Measurements from ENCODE around the gene RABGAP1L.
"Not testable (repeated sequence)": the region's sequence is repeated elsewhere in the genome, so short reads cannot be mapped to it uniquely, and the experiment has no call there.

The RABGAP1L gene

GRCh38 chr1:174663358-174663757 lies 504.0 kb downstream of the RABGAP1L start:
- no peak for DNase-seq (ENCODE audit: low read depth)

- DNase-seq (ENCODE audit: low read depth) = no peak
Observed at GRCh38 chr1:174666248-174666647, 506.9 kb downstream of the RABGAP1L start.

- DNase-seq (ENCODE audit: low read depth) = no peak
Observed at GRCh38 chr1:174671826-174672225, 512.5 kb downstream of the RABGAP1L start.

GRCh38 chr1:174676856-174677255 lies 517.5 kb downstream of the RABGAP1L start:
- DNase-seq (ENCODE audit: low read depth) = no peak

- DNase-seq (ENCODE audit: low read depth) = no peak
Observed at GRCh38 chr1:174678657-174679056, 519.3 kb downstream of the RABGAP1L start.

- no peak for DNase-seq (ENCODE audit: low read depth)
Observed at GRCh38 chr1:174680101-174680500, 520.8 kb downstream of the RABGAP1L start.

- no peak for DNase-seq (ENCODE audit: low read depth)
Observed at GRCh38 chr1:174682419-174683008, 523.2 kb downstream of the RABGAP1L start.

GRCh38 chr1:174686213-174686612 lies 526.9 kb downstream of the RABGAP1L start:
- DNase-seq (ENCODE audit: low read depth) = no peak

- no peak for DNase-seq (ENCODE audit: low read depth)
Observed at GRCh38 chr1:174689524-174689923, 530.2 kb downstream of the RABGAP1L start.

- DNase-seq (ENCODE audit: low read depth) = no peak
Observed at GRCh38 chr1:174690266-174690665, 530.9 kb downstream of the RABGAP1L start.

- no peak for DNase-seq (ENCODE audit: low read depth)
Observed at GRCh38 chr1:174692313-174692712, 533.0 kb downstream of the RABGAP1L start.

GRCh38 chr1:174693085-174693484 lies 533.8 kb downstream of the RABGAP1L start:
- DNase-seq (ENCODE audit: low read depth) = no peak

GRCh38 chr1:174693539-174693938 lies 534.2 kb downstream of the RABGAP1L start:
- DNase-seq (ENCODE audit: low read depth) = not testable (repeated sequence)

- no peak for DNase-seq (ENCODE audit: low read depth)
Observed at GRCh38 chr1:174696026-174696821, 536.9 kb downstream of the RABGAP1L start.

GRCh38 chr1:174700314-174700713 lies 541.0 kb downstream of the RABGAP1L start:
- no peak for DNase-seq (ENCODE audit: low read depth)

- DNase-seq (ENCODE audit: low read depth) = no peak
Observed at GRCh38 chr1:174700775-174701174, 541.5 kb downstream of the RABGAP1L start.

GRCh38 chr1:174701565-174701964 lies 542.2 kb downstream of the RABGAP1L start:
- DNase-seq (ENCODE audit: low read depth) = no peak

- no peak for DNase-seq (ENCODE audit: low read depth)
Observed at GRCh38 chr1:174702011-174702410, 542.7 kb downstream of the RABGAP1L start.

- DNase-seq (ENCODE audit: low read depth) = no peak
Observed at GRCh38 chr1:174703309-174703708, 544.0 kb downstream of the RABGAP1L start.

GRCh38 chr1:174704300-174704699 lies 545.0 kb downstream of the RABGAP1L start:
- DNase-seq (ENCODE audit: low read depth) = no peak

GRCh38 chr1:174710868-174711845 lies 551.8 kb downstream of the RABGAP1L start:
- DNase-seq (ENCODE audit: low read depth) = no peak

GRCh38 chr1:174711848-174712247 lies 552.5 kb downstream of the RABGAP1L start:
- DNase-seq (ENCODE audit: low read depth) = not testable (repeated sequence)
